Gastrocnemius medialis (tissue), 4 donors: ENCODE data around the gene AGAP1. TPM values are rescaled to one million over a fixed set of nuclear protein-coding genes. Genes with fewer than 3 reads are reported as not detected.

Experiments used
- ATAC-seq, 2 donors: fragments of 150-250 bp; one replicate each; pipeline ENCODE4 v1.9.1; 2016
- DNase-seq, 2 donors: peaks; one replicate each; pipeline ENCODE4 v3.0.0-alpha.2; 2019
- H3K27ac ChIP-seq, 4 donors: fragments of 200-600 bp; sonication (generic); 1 replicate in 1 of 4; 2 replicates in 3 of 4; pipeline ENCODE4 v1.5.1; 2016 to 2018; ENCODE audit warnings: mild to moderate bottlenecking in 2 of 4, moderate library complexity in 1 of 4
- H3K27me3 ChIP-seq, 3 donors: fragments of 200-600 bp; sonication (generic) in 2 of 3; 1 replicate in 1 of 3; 2 replicates in 2 of 3; pipeline versions ENCODE4 v1.5.1 to v1.6.0; 2016 to 2019; ENCODE audit warnings: mild to moderate bottlenecking in 1 of 3, moderate library complexity in 1 of 3
- H3K36me3 ChIP-seq, 2 donors: fragments of 200-600 bp; sonication (generic) in 1 of 2; one replicate each; pipeline ENCODE4 v1.5.1; 2017 to 2018
- H3K4me1 ChIP-seq, 2 donors: fragments of 200-600 bp; sonication (generic) in 1 of 2; one replicate each; pipeline ENCODE4 v1.5.1; 2016 to 2017; ENCODE audit warnings: mild to moderate bottlenecking in 2 of 2
- H3K4me3 ChIP-seq, 4 donors: fragments of 200-600 bp; sonication (generic) in 3 of 4; 1 replicate in 1 of 4; 2 replicates in 3 of 4; pipeline ENCODE4 v1.5.1; 2016 to 2019; ENCODE audit warnings: mild to moderate bottlenecking in 2 of 4
- H3K9me3 ChIP-seq, 3 donors: fragments of 200-600 bp; sonication (generic) in 2 of 3; 1 replicate in 1 of 3; 2 replicates in 2 of 3; pipeline ENCODE4 v1.5.1; 2016 to 2019
- CTCF ChIP-seq, 5 experiments: fragments of 450-650 bp in 3 of 5; fragments of 200-600 bp in 2 of 5; sonication (generic) in 2 of 5; IDR thresholded peaks in 4 of 5; conservative IDR thresholded peaks in 1 of 5; 1 replicate in 4 of 5; 2 replicates in 1 of 5; pipeline ENCODE4 v1.5.1; 2016 to 2019; ENCODE audit warnings: antibody characterized with exemption in 5 of 5, mild to moderate bottlenecking in 3 of 5, moderate library complexity in 3 of 5
- POLR2A ChIP-seq, 2 donors: fragments of 450-650 bp; IDR thresholded peaks; one replicate each; pipeline ENCODE4 v1.6.1; 2017; ENCODE audit warnings: antibody characterized with exemption in 2 of 2, mild to moderate bottlenecking in 2 of 2, moderate library complexity in 2 of 2
- in situ Hi-C, 4 donors: fragments of 200-750 bp; cut with MboI; loops; one replicate each; pipeline versions ENCODE4 v1.15.0 to v1.8.0; 2017; ENCODE audit warnings: low sequenced_read_pairs in 4 of 4
- intact Hi-C: fragments of 100-400 bp; cut with DNase I; formaldehyde crosslinking; loops from one replicate; pipeline ENCODE4 v1.15.1; 2023; ENCODE audit warnings: low total_unique reads
- total RNA-seq, 4 donors: library from RNA; depleted of rRNA; stranded (reverse); fragments of >200 nt; gene quantifications; one replicate each; pipeline versions ENCODE4 v1.1.0 to v1.2.3, GENCODE V29; 2016

AGAP1 gene
- 10 to 100 TPM in 3 of 4 donors, 1 to 10 TPM in 1; 8.5 to 26.8 (median 14.4) TPM for total RNA-seq

- Histone ChIP-seq H3K9me3 (no peaks in the 10 kb centered on the region), H3K27ac (peak within 1 kb of the TSS; percentile 73 to 86 (median 78)), H3K4me1 (peaks cover 11 to 30% of the 10 kb centered on the region in 2 donors), H3K4me3 (peak within 1 kb of the TSS; percentile 64 to 76 (median 70)), H3K27me3 (no peaks in the 10 kb centered on the region), H3K36me3 (no peaks in the 10 kb centered on the region)
- DNase-seq (peak; percentile 76 to 86), ATAC-seq (peak; percentile 85 to 91)
- in situ Hi-C loops, result no loop called here
- intact Hi-C loops, result loop anchor here (5.0 kb wide), 3 partner anchors 83 to 173 kb away; no protein-coding TSS in a partner anchor
- TF ChIP-seq POLR2A (IDR thresholded peaks at IDR 0.05) (peak; percentile 36 to 37), CTCF (IDR thresholded peaks at IDR 0.05 in 4 of 5, conservative IDR thresholded peaks at IDR 0.05 in 1 of 5) (no peak)
Measured at GRCh38 chr2:235493775-235494715, at the start of gene AGAP1. AGAP1 (plus strand) TSS chr2:235494043.

- ATAC-seq, result no peak
- intact Hi-C loops, result no loop called here
- in situ Hi-C loops, result no loop called here
- no peaks in the 10 kb centered on the region for H3K36me3 ChIP-seq
- no peak overlapping the region for H3K27ac ChIP-seq
- H3K4me3 ChIP-seq, result no peak overlapping the region
- H3K27me3 ChIP-seq, result no peaks in the 10 kb centered on the region
- no peaks in the 10 kb centered on the region for H3K9me3 ChIP-seq
- no peak for TF ChIP-seq POLR2A (IDR thresholded peaks at IDR 0.05)
- no peak for TF ChIP-seq CTCF (IDR thresholded peaks at IDR 0.05 in 4 of 5, conservative IDR thresholded peaks at IDR 0.05 in 1 of 5)
- DNase-seq, result no peak
- H3K4me1 ChIP-seq, result no peaks in the 10 kb centered on the region
Measured at GRCh38 chr2:235444101-235444597, 49.7 kb upstream of the AGAP1 start.

- H3K9me3 ChIP-seq, result no peaks in the 10 kb centered on the region
- H3K4me3 ChIP-seq, result no peak overlapping the region
- H3K36me3 ChIP-seq, result no peaks in the 10 kb centered on the region
- TF ChIP-seq CTCF (IDR thresholded peaks at IDR 0.05 in 4 of 5, conservative IDR thresholded peaks at IDR 0.05 in 1 of 5), result no peak
- no peak for TF ChIP-seq POLR2A (IDR thresholded peaks at IDR 0.05)
- intact Hi-C loops, result no loop called here
- H3K27ac ChIP-seq, result no peak overlapping the region
- H3K4me1 ChIP-seq, result no peaks in the 10 kb centered on the region
- in situ Hi-C loops, result no loop called here
- no peaks in the 10 kb centered on the region for H3K27me3 ChIP-seq
- DNase-seq, result no peak
- ATAC-seq, result no peak
Measured at GRCh38 chr2:235445116-235445515, 48.7 kb upstream of the AGAP1 start.

- in situ Hi-C loops, result no loop called here
- no peak for ATAC-seq
- no peak for TF ChIP-seq POLR2A (IDR thresholded peaks at IDR 0.05)
- no peak for TF ChIP-seq CTCF (IDR thresholded peaks at IDR 0.05 in 4 of 5, conservative IDR thresholded peaks at IDR 0.05 in 1 of 5)
Measured at GRCh38 chr2:235446082-235446481, 47.8 kb upstream of the AGAP1 start.

More at GRCh38 chr2:235446082-235446481, 47.8 kb upstream of the AGAP1 start:
- no peaks in the 10 kb centered on the region for H3K9me3 ChIP-seq
- intact Hi-C loops, result no loop called here
- H3K27me3 ChIP-seq, result no peaks in the 10 kb centered on the region
- H3K4me3 ChIP-seq, result no peak overlapping the region
- H3K36me3 ChIP-seq, result no peaks in the 10 kb centered on the region
- no peak for DNase-seq
- no peaks in the 10 kb centered on the region for H3K4me1 ChIP-seq
- no peak overlapping the region for H3K27ac ChIP-seq
